Stimulated activated CD4-positive, alpha-beta T cell treated with anti-CD3 and anti-CD28 coated beads, Interleukin-12 subunit alpha, Interleukin-12 subunit beta, amount 100 ng/mL, for 24 hours (primary cell): ENCODE measurements around the gene SRSF9.
"Not testable (repeated sequence)": the region's sequence is repeated elsewhere in the genome, so short reads cannot be mapped to it uniquely, and the experiment has no call there.

ENCODE experiments used
- DNase-seq, 2 experiments: peaks; one replicate each; pipeline ENCODE4 v3.0.0-alpha.2; 2020; ENCODE audit warnings: low read depth in 2 of 2

SRSF9 gene, protein sequence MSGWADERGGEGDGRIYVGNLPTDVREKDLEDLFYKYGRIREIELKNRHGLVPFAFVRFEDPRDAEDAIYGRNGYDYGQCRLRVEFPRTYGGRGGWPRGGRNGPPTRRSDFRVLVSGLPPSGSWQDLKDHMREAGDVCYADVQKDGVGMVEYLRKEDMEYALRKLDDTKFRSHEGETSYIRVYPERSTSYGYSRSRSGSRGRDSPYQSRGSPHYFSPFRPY

DNA sequence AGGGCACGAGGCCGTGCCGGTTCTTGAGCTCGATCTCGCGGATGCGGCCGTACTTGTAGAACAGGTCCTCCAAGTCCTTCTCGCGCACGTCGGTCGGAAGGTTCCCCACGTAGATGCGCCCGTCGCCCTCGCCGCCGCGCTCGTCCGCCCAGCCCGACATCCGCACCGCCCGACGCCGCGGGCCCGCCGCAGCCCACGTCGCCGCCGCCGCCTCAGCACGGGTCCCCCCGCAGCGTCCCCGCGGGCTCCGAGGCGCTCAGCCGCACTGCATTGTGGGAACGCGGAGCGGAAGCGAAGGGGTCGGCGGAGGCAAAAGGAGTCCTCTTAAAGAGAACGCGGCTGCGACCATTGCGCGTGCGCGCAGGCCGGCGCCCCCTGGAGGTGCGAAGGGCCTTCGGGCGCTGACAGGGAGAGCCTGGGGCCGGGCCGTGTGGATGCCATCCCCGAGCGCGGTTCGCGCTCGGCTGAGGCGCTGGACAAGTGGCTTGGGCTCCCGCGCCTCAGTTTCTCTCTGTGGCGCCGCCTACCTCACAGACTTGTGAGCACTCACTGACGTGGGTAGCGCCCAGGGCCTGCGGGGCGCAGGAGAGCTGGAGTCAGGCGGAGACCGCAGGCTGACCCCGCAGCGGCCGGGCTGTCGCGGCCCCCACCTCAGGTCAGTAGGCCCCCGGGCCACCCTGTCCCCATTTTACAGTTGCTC, at the start of gene SRSF9:
SRSF9 (minus strand) TSS at position 299 of the 700 bp plus-strand sequence; CDS start at position 160, 139 bp downstream.
- DNase-seq = peak; percentile 92 to 96

GRCh38 chr12:120519324-120519723, 49.8 kb upstream of the SRSF9 start:
- not testable (repeated sequence) for DNase-seq

DNA sequence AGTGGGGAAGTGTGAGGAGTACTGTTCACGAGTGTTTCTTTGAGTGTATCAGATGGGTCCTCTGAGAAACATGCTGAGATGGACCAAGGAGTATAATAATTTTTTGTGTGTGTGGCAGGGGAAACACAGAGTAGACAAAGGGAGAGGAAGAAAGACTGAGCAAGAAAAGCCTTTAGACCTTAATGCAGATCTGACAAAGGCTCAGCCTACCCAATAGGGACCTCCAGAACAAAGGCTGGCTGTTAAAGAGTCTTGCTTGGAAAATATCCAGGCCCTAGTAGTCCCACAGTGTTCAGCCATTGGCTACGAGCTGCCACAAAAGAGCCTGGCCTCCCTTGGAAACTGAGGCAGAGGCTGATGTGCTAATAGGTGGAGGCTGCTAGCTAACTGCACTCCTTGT, 45.9 kb upstream of the SRSF9 start:
- DNase-seq = no peak

DNA sequence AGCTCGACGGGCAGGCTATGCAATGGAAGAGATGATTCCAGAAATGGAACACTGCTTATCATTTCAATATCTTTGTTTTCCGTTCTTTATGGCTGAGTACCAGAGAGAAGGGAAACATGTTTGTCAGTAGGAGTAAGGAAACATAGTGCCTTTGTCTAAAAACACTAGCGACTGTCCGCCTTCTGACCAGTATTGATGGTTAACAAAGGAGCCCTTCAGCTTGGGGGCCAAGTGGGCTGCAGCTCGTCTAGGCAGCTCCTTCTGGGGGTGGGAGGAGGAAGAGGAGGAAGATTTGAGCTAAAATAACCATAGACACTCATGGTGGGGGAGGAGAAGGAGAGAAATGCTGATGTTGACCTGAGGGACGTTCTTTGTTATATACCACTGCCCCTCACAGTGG, 44.5 kb upstream of the SRSF9 start:
- DNase-seq = no peak

- DNase-seq = no peak
Observed at GRCh38 chr12:120508537-120508936, 39.0 kb upstream of the SRSF9 start.

DNA sequence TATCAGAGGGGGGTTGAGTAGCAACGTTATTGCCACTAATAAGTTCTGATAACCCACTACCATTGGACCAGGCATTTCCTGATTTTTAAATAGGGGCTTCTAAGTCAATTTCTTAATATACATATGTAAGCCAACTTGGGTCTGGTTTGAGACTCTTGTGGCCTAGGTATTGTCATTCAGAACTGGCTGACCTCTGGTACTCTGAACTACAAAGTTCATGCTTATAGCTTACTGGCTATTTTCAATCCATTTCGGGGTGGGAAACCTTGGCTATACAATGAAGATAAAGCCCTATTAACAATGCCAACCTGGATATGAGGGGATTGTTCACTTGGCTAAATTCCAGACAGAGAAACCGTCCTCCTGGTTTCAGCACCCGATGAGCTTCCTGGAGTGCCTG, 35.0 kb upstream of the SRSF9 start:
- DNase-seq = no peak

- DNase-seq = no peak
Observed at GRCh38 chr12:120500581-120500980, 31.0 kb upstream of the SRSF9 start.

DNA sequence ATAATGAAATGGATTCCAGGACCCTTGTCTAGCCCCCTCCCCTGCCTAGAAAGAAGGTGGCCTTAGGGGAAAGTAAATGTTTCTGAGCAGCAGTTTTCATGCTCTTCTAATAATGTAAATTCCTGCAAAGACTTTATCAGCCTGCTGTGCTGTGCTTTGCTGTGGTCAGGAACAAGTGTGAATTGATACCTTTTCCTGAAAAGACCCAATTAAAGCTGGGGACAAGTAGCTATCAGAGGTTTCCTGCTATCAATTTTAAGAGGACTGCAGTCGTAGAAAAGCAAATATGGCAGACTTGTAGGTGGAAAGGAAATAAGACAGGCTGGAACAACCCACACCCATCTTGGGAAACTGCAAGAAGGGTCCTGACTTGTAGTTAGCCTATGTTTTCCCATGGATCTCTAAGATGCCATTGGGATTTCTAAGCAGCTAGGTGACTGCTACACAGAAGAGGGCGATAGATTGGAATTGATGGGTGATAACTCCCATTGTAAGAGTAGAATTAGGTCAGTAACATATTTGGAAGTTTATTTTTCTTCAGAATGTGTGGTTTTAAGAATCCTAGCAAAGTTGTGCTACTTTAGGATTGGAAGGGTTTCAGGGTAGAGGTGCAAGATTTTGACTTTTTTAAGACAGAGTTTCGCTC, 29.4 kb upstream of the SRSF9 start:
- no peak for DNase-seq

DNA sequence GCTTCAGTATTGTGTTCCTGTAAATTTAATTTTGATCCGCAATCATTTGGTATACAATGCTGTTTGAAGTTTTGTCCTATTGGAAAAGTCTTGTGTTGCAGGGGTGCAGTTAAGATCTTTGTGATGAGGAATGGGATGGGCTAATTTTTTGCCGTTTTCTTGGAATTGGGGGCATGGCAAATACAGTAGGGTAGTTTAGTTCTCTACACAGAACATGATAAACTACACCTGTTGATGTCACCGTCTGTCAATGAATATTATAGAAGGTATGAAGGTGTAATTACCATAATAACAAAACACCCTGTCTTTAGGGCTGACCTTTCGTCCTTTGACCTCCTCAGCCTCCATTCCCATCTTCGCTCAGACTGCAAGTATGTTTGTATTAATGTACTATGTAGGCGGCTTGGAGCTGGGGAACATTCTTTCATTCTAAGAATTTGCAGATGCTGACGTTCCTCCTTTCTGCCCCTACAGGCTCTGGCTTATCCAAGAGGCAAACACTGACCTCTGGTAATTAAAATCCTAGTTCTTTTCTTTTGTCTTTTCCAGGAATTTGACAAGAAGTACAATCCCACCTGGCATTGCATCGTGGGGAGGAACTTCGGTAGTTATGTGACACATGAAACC, 28.1 kb upstream of the SRSF9 start:
- no peak for DNase-seq

DNA sequence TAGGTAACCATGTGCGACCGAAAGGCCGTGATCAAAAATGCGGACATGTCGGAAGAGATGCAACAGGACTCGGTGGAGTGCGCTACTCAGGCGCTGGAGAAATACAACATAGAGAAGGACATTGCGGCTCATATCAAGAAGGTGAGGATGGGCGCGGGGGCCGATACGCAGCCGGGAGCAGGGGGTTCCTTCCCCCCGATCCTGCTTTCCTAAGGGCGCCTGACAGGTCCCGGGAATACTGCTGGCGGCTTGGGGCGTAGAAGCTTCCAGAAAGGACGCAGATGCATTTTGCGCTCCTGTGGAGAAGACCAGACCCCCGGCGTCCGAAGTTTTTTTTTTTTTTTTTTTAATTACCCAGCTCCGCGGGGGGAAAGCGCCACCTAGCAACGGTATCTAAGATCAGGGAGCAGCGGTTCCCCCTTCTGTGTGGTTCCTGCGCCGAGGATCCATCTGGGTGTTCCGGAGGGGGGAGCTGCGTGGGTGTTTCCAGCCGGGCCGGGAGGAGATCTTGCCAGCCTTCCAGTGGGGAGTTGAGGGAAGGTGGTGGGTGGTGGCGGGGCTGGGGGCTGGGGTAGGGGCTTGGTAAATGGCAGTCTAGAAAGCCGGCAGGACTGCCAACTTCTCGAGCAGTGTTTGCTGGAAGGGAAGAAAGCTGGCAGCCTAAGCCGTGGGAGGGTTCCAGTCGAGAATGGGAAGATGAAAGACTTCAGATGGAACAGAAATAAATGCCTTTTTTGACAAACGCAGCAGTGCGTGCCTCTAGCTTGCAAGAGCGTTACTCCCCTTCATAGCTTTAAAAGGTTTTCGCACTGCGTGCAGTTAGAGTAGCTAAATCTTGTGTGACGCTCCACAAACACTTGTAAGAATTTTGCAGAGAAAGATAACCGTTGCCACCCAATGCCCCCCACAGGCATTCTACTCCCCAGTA, 27.1 kb upstream of the SRSF9 start:
- DNase-seq = peak; percentile 7 to 37

DNA sequence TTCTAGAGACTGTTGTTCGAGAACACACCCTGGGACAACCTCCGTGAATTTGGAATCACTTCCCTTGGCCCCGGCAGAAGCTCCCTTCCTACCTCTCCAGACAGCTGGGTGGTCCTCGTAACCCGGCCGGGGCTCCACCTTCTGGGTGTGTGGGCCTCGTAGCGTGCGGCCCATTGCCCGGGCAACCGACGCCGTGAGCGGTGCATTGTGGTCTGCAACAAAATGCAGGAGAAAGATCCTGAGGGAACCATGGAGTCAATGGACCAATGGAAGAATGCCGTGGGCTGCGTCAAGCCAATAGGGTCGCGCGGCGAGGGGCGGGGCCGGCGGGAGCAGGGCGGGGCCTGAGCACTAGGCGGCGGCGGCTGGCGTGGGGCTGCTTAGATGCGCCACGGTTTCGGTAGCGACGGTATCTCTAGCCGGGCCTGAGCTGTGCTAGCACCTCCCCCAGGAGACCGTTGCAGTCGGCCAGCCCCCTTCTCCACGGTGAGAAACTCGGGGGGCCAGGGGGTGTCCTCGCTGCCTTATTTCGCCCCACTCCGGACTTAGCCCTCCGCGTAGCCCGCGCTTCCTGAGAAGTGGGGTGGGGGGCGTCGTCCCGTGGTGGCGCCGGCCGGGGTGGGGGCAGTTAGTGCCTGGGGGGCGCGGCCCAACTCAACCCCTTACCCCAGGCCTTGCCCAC, 26.3 kb upstream of the SRSF9 start, which contains the start of gene DYNLL1:
DYNLL1 (plus strand) TSS at position 383 of the 682 bp plus-strand sequence. CDS start 309 bp downstream, outside the sequence.
- peak; percentile 96 to 98 for DNase-seq

DNA sequence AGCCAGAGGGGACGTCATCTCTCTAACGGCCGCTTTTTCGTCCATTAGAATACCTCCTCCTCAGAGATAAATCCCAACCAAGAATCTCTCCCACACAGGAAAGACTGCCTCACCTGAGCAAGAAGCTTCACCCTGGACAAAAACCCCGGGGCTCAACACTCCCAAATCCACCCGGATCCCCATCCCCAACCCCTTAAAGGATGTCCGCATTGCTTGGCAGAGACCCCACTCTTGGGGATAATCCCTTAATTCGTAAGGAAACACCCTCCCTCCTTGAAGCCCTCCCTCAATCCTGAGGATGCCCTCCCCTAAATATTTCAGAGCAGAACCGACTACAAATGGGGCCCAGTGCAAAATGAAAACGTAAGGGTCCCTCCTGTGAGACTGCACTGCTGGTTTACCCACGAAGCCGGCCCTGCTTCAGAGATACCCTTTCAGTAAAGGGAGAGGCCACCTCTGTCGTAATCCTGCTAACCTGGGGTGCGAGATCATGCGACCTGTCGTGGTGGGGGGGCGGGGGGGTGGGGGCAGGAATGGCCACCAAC, 25.7 kb upstream of the SRSF9 start:
- DNase-seq = no peak

GRCh38 chr12:120490833-120491512, 21.4 kb upstream of the SRSF9 start:
- DNase-seq = no peak

DNA sequence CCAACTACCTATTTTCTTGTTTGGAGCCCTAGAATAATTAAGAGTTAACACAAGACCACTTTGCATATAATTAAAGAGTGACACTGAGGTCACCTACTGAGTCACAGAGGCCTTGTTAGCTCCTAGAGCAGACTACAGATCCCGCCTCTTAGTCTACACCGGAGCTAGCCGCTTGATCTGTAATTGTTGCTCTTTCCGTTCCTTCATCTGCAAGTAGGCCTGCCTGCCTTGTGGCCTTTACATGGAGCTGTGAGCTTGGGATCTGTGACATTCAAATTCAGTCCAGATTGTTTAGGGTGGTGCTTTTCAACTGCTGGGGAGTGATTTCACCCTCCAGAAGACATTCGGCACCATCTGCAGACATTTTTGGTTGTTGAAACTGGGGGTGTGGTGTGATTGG, 20.8 kb upstream of the SRSF9 start:
- DNase-seq = no peak

DNA sequence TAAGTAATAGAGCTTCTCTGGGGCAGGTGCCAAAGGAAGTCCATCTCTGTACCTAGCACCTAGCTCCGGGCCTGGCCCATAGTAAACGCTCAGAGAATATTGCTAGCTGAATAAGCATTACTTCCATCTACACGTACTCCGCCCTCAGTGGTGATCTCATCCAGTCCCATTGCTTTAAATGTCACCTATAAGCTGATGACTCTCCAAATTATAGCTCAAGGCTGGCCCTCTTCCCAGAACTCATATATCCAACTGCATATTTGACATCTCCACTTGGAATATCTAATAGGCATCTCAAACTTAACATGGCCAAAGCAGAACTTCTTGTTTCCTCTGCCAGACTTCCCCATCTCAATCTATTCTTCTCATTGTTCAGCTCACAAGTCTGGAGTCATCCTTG, 19.5 kb upstream of the SRSF9 start:
- no peak for DNase-seq

GRCh38 chr12:120488057-120488640, 18.6 kb upstream of the SRSF9 start:
- no peak for DNase-seq

DNA sequence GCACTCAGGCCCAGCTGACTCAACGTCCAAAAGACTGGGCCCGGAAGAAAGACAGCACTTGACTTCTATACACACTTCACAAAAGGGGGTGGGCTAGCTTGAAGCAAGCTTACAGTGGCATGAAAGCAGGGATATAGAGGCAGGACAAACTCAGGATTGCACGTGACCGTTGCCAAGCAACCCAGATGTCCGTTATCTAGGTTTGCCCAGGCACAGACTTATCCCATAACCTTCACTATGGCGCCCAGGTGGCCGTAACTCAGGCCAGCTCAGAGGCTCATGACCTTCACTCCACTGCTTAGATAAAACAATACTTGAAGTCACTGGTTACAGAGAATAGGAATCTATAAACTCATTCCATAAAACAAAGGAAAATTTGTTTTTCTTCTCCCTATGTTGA, 18.0 kb upstream of the SRSF9 start:
- not testable (repeated sequence) for DNase-seq

GRCh38 chr12:120485961-120486881, 16.7 kb upstream of the SRSF9 start:
- no peak for DNase-seq
